ENCODE measurements around the gene MED12L.

DNA sequence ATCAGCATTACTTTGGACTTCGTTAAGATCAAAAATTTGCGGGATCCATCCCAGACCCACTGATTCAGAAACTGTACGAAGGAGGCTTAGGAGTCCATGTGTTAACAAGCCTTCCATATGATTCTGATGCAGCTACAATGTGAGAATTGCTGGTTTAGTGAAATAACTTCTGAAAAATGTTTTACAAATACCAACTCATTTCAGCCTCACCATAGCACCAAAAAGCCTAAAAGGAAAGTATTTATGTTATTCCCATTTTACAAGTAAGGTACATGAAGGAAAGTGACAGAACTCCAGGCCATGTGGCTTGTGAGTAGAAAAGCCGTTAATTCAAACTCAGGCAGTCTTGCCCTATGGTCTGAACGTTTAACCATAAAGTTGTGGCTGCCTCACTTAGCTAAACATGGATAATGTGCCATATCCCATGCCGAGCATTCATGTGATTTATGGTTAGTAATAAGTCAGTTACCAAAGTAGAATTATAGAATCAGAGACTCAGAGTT, 376.9 kb downstream of the MED12L start:
- TF ChIP-seq POLR2A (IDR thresholded peaks at IDR 0.05) (no peak), CTCF (IDR thresholded peaks at IDR 0.05) (no peak)

Data from esophagus squamous epithelium (tissue), 4 donors.